BJ (cell line): ENCODE measurements around the gene CYP2W1. TPM values are rescaled to one million over a fixed set of nuclear protein-coding genes. Genes with fewer than 3 reads are reported as not detected.

ENCODE experiments used
- CTCF ChIA-PET: fragments of 350-600 bp; formaldehyde crosslinking; extraction: SDS; loops from one replicate; lab custom pipeline; 2021; ENCODE audit warnings: antibody characterized with exemption, inconsistent platforms; lab: Yijun Ruan, JAX
- POLR2A ChIA-PET: fragments of 300-600 bp; sonication (Branson Sonifier 250); formaldehyde crosslinking; extraction: SDS; loops from one replicate; lab custom pipeline; 2021; ENCODE audit warnings: antibody characterized with exemption; lab: Charles Lee
- DNase-seq: peaks from one replicate; pipeline ENCODE4 v3.0.0-alpha.2; 2011; ENCODE audit warnings: low read depth
- H3K27me3 ChIP-seq: 2 replicates; pipeline ENCODE4 v1.6.0; 2011; ENCODE audit warnings: low read length; ENCODE audit not compliant: control insufficient read depth, insufficient read depth
- H3K36me3 ChIP-seq: 2 replicates; pipeline ENCODE4 v1.5.1; 2011; ENCODE audit warnings: low read length; ENCODE audit not compliant: control insufficient read depth, insufficient read depth
- H3K4me3 ChIP-seq: 2 replicates; pipeline ENCODE4 v1.5.1; 2011; ENCODE audit warnings: low read depth, mild to moderate bottlenecking, control low read depth, low read length
- polyA plus RNA-seq: library from polyadenylated mRNA; depleted of rRNA; stranded (reverse); fragments of >200 nt; gene quantifications from 2 replicates; pipeline ENCODE4 v1.2.3, GENCODE V29; 2011
- TF ChIP-seq, protein P1 (sequence below): IDR thresholded peaks from 2 replicates; pipeline ENCODE4 v1.5.1; 2011; ENCODE audit warnings: low read depth, mild to moderate bottlenecking, control low read depth, inconsistent platforms, low read length, moderate library complexity; ENCODE audit not compliant: insufficient read depth

The CYP2W1 gene
- polyA plus RNA-seq, 1 experiment = not detected

DNA sequence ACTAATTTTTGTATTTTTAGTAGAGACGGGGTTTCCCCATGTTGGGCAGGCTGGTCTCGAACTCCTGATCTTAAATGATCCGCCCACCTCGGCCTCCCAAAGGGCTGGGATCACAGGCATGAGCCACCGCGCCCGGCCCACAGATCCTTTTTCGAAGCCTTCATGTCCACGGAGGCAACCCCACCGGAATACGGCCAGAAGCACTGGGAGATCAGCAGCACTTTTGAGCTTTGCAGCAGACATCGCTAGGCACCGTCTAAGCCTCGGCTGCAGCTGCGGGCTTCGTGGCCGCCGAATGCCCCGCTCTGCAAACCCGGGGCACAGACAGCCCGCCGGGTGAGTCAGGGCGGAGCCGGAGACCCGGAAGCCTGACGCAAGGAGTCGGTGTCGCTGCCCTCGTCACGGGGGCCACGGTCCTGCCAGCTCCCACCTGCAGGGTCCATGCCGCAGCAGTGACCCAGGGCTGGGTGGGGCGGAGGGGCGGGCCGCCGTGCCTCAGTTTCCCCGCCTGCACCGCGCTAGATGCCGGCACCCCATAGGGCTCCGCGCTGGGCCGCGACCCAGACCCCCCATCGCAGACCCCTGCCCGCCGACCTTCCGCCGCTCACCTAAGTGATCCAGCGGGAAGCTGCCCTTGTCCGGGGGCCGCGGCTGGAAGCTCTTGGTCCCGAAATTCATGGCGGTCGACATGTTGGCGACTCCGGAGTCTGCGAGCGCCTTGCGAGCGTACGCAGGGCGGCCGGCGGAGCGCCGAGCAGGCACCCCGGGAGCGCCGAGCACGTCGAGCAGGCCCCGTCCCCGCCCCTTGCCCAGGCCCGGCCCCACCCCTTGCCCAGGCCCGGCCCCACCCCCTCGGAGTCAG lies 7.9 kb upstream of the CYP2W1 start, which contains the start of gene COX19:
Gene COX19 (minus strand): TSS at position 730 of the 862 bp plus-strand sequence. CDS start 40 bp downstream, at position 690.
- Histone ChIP-seq H3K4me3 (peak within 1 kb of the TSS; percentile 100), H3K36me3 (peaks cover 13% of the 10 kb centered on the region), H3K27me3 (no peaks in the 10 kb centered on the region)
- CTCF ChIA-PET = interaction anchor here (0.8 to 6.7 kb wide), 6 partner anchors 11 to 91 kb away, joined by 4 to 68 read pairs (median 4); no protein-coding TSS in a partner anchor
- DNase-seq = peak; percentile 26
- POLR2A ChIA-PET = interaction anchor here (0.5 to 0.7 kb wide), 3 partner anchors 66 to 127 kb away, joined by 4 to 6 read pairs (median 4); no protein-coding TSS in a partner anchor
- TF ChIP-seq, protein P1, sequence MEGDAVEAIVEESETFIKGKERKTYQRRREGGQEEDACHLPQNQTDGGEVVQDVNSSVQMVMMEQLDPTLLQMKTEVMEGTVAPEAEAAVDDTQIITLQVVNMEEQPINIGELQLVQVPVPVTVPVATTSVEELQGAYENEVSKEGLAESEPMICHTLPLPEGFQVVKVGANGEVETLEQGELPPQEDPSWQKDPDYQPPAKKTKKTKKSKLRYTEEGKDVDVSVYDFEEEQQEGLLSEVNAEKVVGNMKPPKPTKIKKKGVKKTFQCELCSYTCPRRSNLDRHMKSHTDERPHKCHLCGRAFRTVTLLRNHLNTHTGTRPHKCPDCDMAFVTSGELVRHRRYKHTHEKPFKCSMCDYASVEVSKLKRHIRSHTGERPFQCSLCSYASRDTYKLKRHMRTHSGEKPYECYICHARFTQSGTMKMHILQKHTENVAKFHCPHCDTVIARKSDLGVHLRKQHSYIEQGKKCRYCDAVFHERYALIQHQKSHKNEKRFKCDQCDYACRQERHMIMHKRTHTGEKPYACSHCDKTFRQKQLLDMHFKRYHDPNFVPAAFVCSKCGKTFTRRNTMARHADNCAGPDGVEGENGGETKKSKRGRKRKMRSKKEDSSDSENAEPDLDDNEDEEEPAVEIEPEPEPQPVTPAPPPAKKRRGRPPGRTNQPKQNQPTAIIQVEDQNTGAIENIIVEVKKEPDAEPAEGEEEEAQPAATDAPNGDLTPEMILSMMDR = no peak

DNA sequence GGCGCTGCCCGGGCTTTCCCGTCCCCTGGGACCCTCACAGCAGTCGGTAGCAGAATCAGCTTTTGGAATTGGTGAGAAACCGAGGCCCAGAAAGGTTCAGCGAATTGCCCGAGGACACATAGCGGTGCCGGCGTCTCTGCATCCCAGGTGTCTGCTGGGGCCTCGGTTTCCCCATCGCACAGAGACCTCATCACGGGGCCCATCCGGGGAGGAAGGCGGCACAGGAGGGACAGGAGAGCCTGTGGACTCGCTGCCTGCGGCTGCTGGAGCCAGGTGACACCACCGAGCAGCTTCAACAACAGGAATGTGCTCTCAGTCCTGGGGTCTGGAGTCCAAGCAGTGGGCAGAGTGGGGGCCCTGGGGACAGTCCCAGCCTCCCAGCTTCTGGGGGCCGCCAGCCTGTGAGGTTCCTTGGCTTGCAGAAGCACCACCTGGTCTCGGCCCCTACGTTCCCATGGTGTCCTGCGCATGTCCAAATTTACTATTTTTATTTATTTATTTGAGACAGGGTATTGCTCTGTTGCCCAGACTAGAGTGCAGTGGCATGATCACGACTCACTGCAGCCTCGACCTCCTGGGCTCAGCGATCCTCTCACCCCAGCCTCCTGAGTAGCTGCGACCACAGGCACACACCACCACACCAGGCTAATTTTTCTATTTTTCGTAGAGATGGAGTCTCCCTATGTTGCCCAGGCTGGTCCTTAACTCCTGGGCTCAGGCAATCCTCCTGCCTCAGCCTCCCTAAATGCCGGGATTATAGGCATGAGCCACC lies 7.1 kb upstream of the CYP2W1 start:
- CTCF ChIA-PET = interaction anchor here (0.8 to 6.7 kb wide), 4 partner anchors 10 to 90 kb away, joined by 4 to 68 read pairs (median 14); no protein-coding TSS in a partner anchor
- H3K27me3 ChIP-seq = no peaks in the 10 kb centered on the region
- POLR2A ChIA-PET = interaction anchor here (0.6 kb wide), 1 partner anchor 126 kb away, joined by 4 read pairs; no protein-coding TSS in a partner anchor
- DNase-seq = no peak
- peaks cover 10% of the 10 kb centered on the region for H3K36me3 ChIP-seq
- TF ChIP-seq, protein P1 = no peak
- peak overlapping the region; percentile 100 for H3K4me3 ChIP-seq

DNA sequence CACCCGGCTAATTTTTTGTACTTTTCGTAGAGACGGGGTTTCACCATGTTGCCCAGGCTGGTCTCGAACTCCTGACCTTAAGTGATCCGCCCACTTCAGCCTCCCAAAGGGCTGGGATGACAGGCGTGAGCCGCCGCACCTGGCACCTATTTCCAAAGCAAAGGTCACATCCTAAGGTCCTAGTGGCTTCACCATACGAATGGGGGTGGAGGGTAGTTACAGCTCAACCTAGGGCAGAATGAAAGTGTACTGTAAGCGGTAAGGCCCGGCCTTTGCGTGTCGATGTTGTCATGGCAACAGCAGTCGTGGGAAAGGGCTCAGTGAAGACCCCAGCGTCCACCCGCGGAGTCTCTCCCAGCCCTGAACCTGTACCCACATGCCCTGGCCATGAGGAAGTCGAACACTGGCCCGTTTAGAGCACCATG lies 6.1 kb upstream of the CYP2W1 start:
- Histone ChIP-seq H3K27me3 (no peaks in the 10 kb centered on the region), H3K4me3 (no peak overlapping the region), H3K36me3 (peaks cover 6% of the 10 kb centered on the region)
- CTCF ChIA-PET = interaction anchor here (0.6 to 6.7 kb wide), 3 partner anchors 16 to 149 kb away, joined by 3 to 68 read pairs (median 22); no protein-coding TSS in a partner anchor
- TF ChIP-seq, protein P1 = no peak
- DNase-seq = no peak
- POLR2A ChIA-PET = no interaction called here

DNA sequence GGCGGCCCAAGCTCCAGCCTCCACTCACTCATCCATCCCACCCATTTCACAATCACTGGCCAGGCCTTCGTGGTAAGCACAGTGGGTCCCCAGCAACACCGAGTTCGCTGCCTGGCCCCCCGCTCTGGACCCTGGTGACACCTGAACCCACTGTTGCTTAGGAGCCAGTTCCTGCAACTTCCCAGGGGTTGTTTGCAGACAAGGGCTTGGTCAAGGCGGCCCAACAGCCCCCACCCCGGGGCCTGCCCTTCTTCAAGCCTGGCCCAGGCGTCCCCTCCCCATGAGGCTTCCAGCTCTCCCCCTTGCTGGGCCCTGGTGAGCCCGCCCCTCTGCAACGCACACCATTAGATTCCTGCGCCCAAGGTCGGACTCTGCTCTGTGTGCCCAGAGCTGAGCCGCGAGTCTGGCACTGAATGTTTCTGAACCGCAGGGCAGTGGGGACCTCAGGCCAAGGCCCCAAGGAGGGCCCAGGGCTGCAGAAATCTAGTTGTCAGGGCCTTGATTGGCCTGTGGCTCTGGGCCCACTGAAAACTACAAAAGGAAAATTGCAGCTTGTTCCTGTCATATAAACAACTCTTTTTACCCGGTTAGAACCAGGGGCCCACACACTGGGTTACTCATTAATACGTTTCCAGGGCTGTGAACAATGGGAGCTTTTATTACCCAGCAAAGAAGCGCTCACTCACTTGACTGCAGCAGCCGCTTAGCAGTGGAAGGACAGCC lies 5.5 kb upstream of the CYP2W1 start:
- Histone ChIP-seq H3K4me3 (no peak overlapping the region), H3K36me3 (peaks cover 3% of the 10 kb centered on the region; the same call in 1 of the 2 replicates), H3K27me3 (0 out of 2 replicates have a peak, but pooled peaks cover under 1% of the 10 kb centered on the region)
- CTCF ChIA-PET = interaction anchor here (0.5 to 6.7 kb wide), 6 partner anchors 15 to 102 kb away, joined by 3 to 68 read pairs (median 3); no protein-coding TSS in a partner anchor
- DNase-seq = no peak
- TF ChIP-seq, protein P1 = no peak
- POLR2A ChIA-PET = no interaction called here
